GM18873 (cell line): ENCODE data around the gene RHEBL1.
A peak's percentile ranks its signal among the peaks of the same experiment; 100 is the strongest.

Source experiments
- ATAC-seq: cut with Tn5 transposase; IDR thresholded peaks from one replicate; pipeline ENCODE4 v1.9.1; 2021; ENCODE audit warnings: mild to moderate bottlenecking, moderate library complexity, moderate number of reproducible peaks; ENCODE audit not compliant: unreplicated experiment, low FRiP score

RHEBL1 gene

GRCh38 chr12:49069507-49070346 is at the start of gene RHEBL1:
TSS of gene RHEBL1 (minus strand) at chr12:49069979. CDS start at chr12:49069785, 194 bp downstream.
- ATAC-seq: peak; percentile 84

- no peak for ATAC-seq
Measured at GRCh38 chr12:49111206-49111605, 41.4 kb upstream of the RHEBL1 start.

- peak; percentile 97 for ATAC-seq
Measured at GRCh38 chr12:49110464-49111155, 40.8 kb upstream of the RHEBL1 start, which contains the start of gene LMBR1L. TSS of gene LMBR1L (minus strand) at chr12:49110847. CDS start at chr12:49110555, 292 bp downstream.

GRCh38 chr12:49109641-49110463 is 40.1 kb upstream of the RHEBL1 start:
- ATAC-seq: no peak

GRCh38 chr12:49108958-49109404 is 39.2 kb upstream of the RHEBL1 start:
- ATAC-seq: no peak

- ATAC-seq: no peak
Measured at GRCh38 chr12:49105504-49106084, 35.8 kb upstream of the RHEBL1 start.

- ATAC-seq: no peak
Measured at GRCh38 chr12:49104822-49105221, 35.0 kb upstream of the RHEBL1 start.

GRCh38 chr12:49100380-49100779 is 30.6 kb upstream of the RHEBL1 start:
- no peak for ATAC-seq

GRCh38 chr12:49098703-49099102 is 28.9 kb upstream of the RHEBL1 start:
- ATAC-seq: no peak

GRCh38 chr12:49098035-49098451 is 28.3 kb upstream of the RHEBL1 start:
- no peak for ATAC-seq

GRCh38 chr12:49097381-49097780 is 27.6 kb upstream of the RHEBL1 start:
- ATAC-seq: no peak

- no peak for ATAC-seq
Measured at GRCh38 chr12:49094975-49095365, 25.2 kb upstream of the RHEBL1 start.

GRCh38 chr12:49094160-49094974 is 24.6 kb upstream of the RHEBL1 start, which contains the start of gene DHH:
TSS of gene DHH (minus strand) at chr12:49094801. CDS start at chr12:49094512, 289 bp downstream.
- ATAC-seq: no peak

- ATAC-seq: no peak
Measured at GRCh38 chr12:49093792-49094159, 24.0 kb upstream of the RHEBL1 start.

GRCh38 chr12:49092816-49093406 is 23.1 kb upstream of the RHEBL1 start:
- no peak for ATAC-seq

GRCh38 chr12:49092086-49092815 is 22.5 kb upstream of the RHEBL1 start:
- ATAC-seq: no peak

GRCh38 chr12:49091836-49092085 is 22.0 kb upstream of the RHEBL1 start:
- no peak for ATAC-seq

GRCh38 chr12:49091056-49091835 is 21.5 kb upstream of the RHEBL1 start:
- no peak for ATAC-seq
